Lung (tissue), 12 donors: Measurements from ENCODE around the gene PTBP3. TPM values are rescaled to one million over a fixed set of nuclear protein-coding genes. Genes with fewer than 3 reads are reported as not detected.
"Not testable (repeated sequence)": the region's sequence is repeated elsewhere in the genome, so short reads cannot be mapped to it uniquely, and the experiment has no call there.

Experiments
- ATAC-seq: fragments of 200-7000 bp; cut with Tn5 transposase; one replicate; pipeline ENCODE4 v1.9.1; 2020; ENCODE audit warnings: moderate number of reproducible peaks; ENCODE audit not compliant: insufficient read depth, low FRiP score
- DNase-seq, 3 donors: peaks; one replicate each; pipeline ENCODE4 v3.0.0-alpha.2; 2013 to 2017
- H3K27ac ChIP-seq, 2 donors: one replicate each; pipeline ENCODE4 v1.5.1; 2013; ENCODE audit warnings: mild to moderate bottlenecking in 2 of 2, moderate library complexity in 2 of 2, control low read depth in 1 of 2, inconsistent platforms in 1 of 2, low read depth in 1 of 2, low read length in 1 of 2
- H3K27me3 ChIP-seq, 3 donors: one replicate each; pipeline ENCODE4 v1.5.1; 2013; ENCODE audit warnings: low read length in 2 of 3; ENCODE audit not compliant: control insufficient read depth in 3 of 3, insufficient read depth in 3 of 3
- H3K36me3 ChIP-seq, 4 donors: one replicate each; pipeline ENCODE4 v1.5.1; 2013; ENCODE audit warnings: low read length in 4 of 4, mild to moderate bottlenecking in 1 of 4, moderate library complexity in 1 of 4; ENCODE audit not compliant: control insufficient read depth in 4 of 4, insufficient read depth in 4 of 4
- H3K4me1 ChIP-seq, 5 donors: one replicate each; pipeline ENCODE4 v1.5.1; 2013; ENCODE audit warnings: low read length in 5 of 5, mild to moderate bottlenecking in 2 of 5, moderate library complexity in 1 of 5; ENCODE audit not compliant: control insufficient read depth in 5 of 5, insufficient read depth in 5 of 5
- H3K4me3 ChIP-seq: one replicate; pipeline ENCODE4 v1.5.1; 2013; ENCODE audit warnings: mild to moderate bottlenecking, control low read depth, moderate library complexity
- H3K9ac ChIP-seq, 2 donors: one replicate each; pipeline ENCODE4 v1.5.1; 2013; ENCODE audit warnings: low read length in 2 of 2, control low read depth in 1 of 2; ENCODE audit not compliant: insufficient read depth in 1 of 2
- H3K9me3 ChIP-seq, 4 donors: one replicate each; pipeline ENCODE4 v1.5.1; 2013; ENCODE audit warnings: low read length in 3 of 4, mild to moderate bottlenecking in 1 of 4, moderate library complexity in 1 of 4; ENCODE audit not compliant: control insufficient read depth in 4 of 4, insufficient read depth in 3 of 4
- CTCF ChIP-seq: IDR thresholded peaks from 2 replicates; pipeline ENCODE4 v1.5.1; 2012; ENCODE audit warnings: mild to moderate bottlenecking; ENCODE audit errors: control extremely low read depth, extremely low read depth
- WGBS, 2 donors: extraction: QIAGEN DNeasy Blood & Tissue Kit; methylation state at CpG; one replicate each; pipeline ENCODE4 v1.1.7; 2013; 5-methylcytosine and 5-hydroxymethylcytosine counted together
- polyA plus RNA-seq, 2 donors: library from polyadenylated mRNA; stranded (reverse); fragments of 200-250 nt; gene quantifications; one replicate each; pipeline ENCODE4 v1.2.1, GENCODE V29; 2013
- total RNA-seq, 2 donors: library from RNA; depleted of rRNA in 1 of 2; stranded (reverse); fragments of >200 nt in 1 of 2; gene quantifications; one replicate each; pipeline ENCODE4 v1.2.1, GENCODE V29; 2014 to 2021
- donor health status: control.
- donor health status: control.
- donor health status: Bipolar disorder and iron deficiency.
- donor health status: healthy.
- donor health status: DM: yes; HTN: yes; CAD: no.

The PTBP3 gene
- total and polyA plus RNA-seq, 4 donors, result 12.4 to 75.1 (median 46.8) TPM

GRCh38 chr9:112283582-112284253 is 49.7 kb downstream of the PTBP3 start:
- peaks cover 0 to 5% (median 0%) of the 10 kb centered on the region in 5 donors for H3K4me1 ChIP-seq
- H3K9ac ChIP-seq, result no peak overlapping the region
- ATAC-seq, result no peak
- DNase-seq, result no peak
- H3K36me3 ChIP-seq, result peaks cover 0 to 15% (median 4%) of the 10 kb centered on the region in 4 donors
- H3K4me3 ChIP-seq, result no peak overlapping the region
- 98 to 99% methylated on average over 6 of the region's 6 CpGs for WGBS, 2 donors
- no peaks in the 10 kb centered on the region for H3K27me3 ChIP-seq
- H3K9me3 ChIP-seq, result peaks cover 0 to 8% (median 5%) of the 10 kb centered on the region in 4 donors
- TF ChIP-seq CTCF, result no peak
- H3K27ac ChIP-seq, result no peak overlapping the region

- H3K36me3 ChIP-seq, result peaks cover 0 to 12% (median 4%) of the 10 kb centered on the region in 4 donors
- not testable (repeated sequence) for H3K4me1 ChIP-seq, H3K9me3 ChIP-seq, H3K9ac ChIP-seq, H3K27ac ChIP-seq, H3K4me3 ChIP-seq, H3K27me3 ChIP-seq, ATAC-seq, DNase-seq
- WGBS, 2 donors, result 92 to 99% methylated on average over 3 of the region's 3 CpGs
These were observed 50.6 kb downstream of the PTBP3 start for GRCh38 chr9:112282841-112283240.

- DNase-seq (no peak), ATAC-seq (no peak)
- WGBS, 2 donors, result 96 to 100% methylated on average over 2 of the region's 2 CpGs
- no peaks in the 10 kb centered on the region for H3K4me1 ChIP-seq
- peaks cover 0 to 12% (median 4%) of the 10 kb centered on the region in 4 donors for H3K36me3 ChIP-seq
- H3K9ac ChIP-seq, result no peak overlapping the region
- H3K27me3 ChIP-seq, result no peaks in the 10 kb centered on the region
- no peak overlapping the region for H3K27ac ChIP-seq
- H3K4me3 ChIP-seq, result no peak overlapping the region
- no peak for TF ChIP-seq CTCF
- H3K9me3 ChIP-seq, result peaks cover 0 to 8% (median 5%) of the 10 kb centered on the region in 4 donors
These were observed 52.5 kb downstream of the PTBP3 start for GRCh38 chr9:112280904-112281303.

GRCh38 chr9:112279501-112279900 is 53.9 kb downstream of the PTBP3 start:
- ATAC-seq (no peak), DNase-seq (no peak)
- Histone ChIP-seq H3K27me3 (no peaks in the 10 kb centered on the region), H3K9ac (no peak overlapping the region), H3K36me3 (peaks cover 0 to 11% (median 5%) of the 10 kb centered on the region in 4 donors), H3K27ac (no peak overlapping the region), H3K4me1 (no peaks in the 10 kb centered on the region), H3K9me3 (peaks cover 0 to 8% (median 5%) of the 10 kb centered on the region in 4 donors), H3K4me3 (no peak overlapping the region)
- TF ChIP-seq CTCF, result no peak
